ENCODE measurements around the gene C1orf210. TPM values are rescaled to one million over a fixed set of nuclear protein-coding genes. Genes with fewer than 3 reads are reported as not detected.

C1orf210 gene
- polyA plus RNA-seq, 2 of the 4 experiments (the other 2 are of a cell fraction): not detected

GRCh38 chr1:43311521-43311920 lies 26.1 kb upstream of the C1orf210 start:
- CTCF ChIA-PET: interaction anchor here (0.5 kb wide), 1 partner anchor 58 kb away, joined by 3 read pairs; no protein-coding TSS in a partner anchor
- Histone ChIP-seq H3K27ac (no peak overlapping the region), H3K4me2 (no peak overlapping the region), H3K9me3 (no peaks in the 10 kb centered on the region), H3K4me3 (no peak overlapping the region), H3K4me1 (no peaks in the 10 kb centered on the region)
- no peak for DNase-seq (ENCODE audit: low read depth in 1 of 2, low spot score in 1 of 2)
- POLR2A ChIA-PET: no interaction called here
- FAIRE-seq: no peak
- TF ChIP-seq MAFK (IDR thresholded peaks at IDR 0.05; ENCODE audit: partially characterized antibody) (no peak), HEYL (CRISPR knock-in tag; IDR thresholded peaks at IDR 0.05) (no peak), MYC (IDR thresholded peaks at IDR 0.05; ENCODE audit: borderline replicate concordance, low read length) (no peak), PHF8 (IDR thresholded peaks at IDR 0.05; ENCODE audit: borderline replicate concordance, low read depth) (no peak), BHLHE40 (IDR thresholded peaks at IDR 0.05; ENCODE audit: low read depth, low read length) (no peak), CHD4 (IDR thresholded peaks at IDR 0.05; ENCODE audit: borderline replicate concordance) (no peak), BCL3 (IDR thresholded peaks at IDR 0.05) (no peak), TP53 (CRISPR knock-in tag; IDR thresholded peaks at IDR 0.05) (no peak), SREBF2 (IDR thresholded peaks at IDR 0.05) (no peak), POLR2A (IDR thresholded peaks at IDR 0.05; ENCODE audit: low read length) (no peak), CEBPB (IDR thresholded peaks at IDR 0.05) (no peak), PBX3 (IDR thresholded peaks at IDR 0.05) (no peak), GATA3 (IDR thresholded peaks at IDR 0.05; ENCODE audit: borderline replicate concordance) (no peak), E2F6 (IDR thresholded peaks at IDR 0.05; ENCODE audit: borderline replicate concordance, low read depth) (no peak), EHMT2 (IDR thresholded peaks at IDR 0.05; ENCODE audit: low read depth) (no peak), NPAS2 (CRISPR knock-in tag; IDR thresholded peaks at IDR 0.05; ENCODE audit: borderline replicate concordance) (no peak), CBX8 (IDR thresholded peaks at IDR 0.05) (no peak)
- ATAC-seq: no peak
- WGBS (ENCODE audit: missing lambda C conversion rate): 63% methylated on average over 9 of the region's 9 CpGs

GRCh38 chr1:43309405-43310025 lies 24.1 kb upstream of the C1orf210 start:
- POLR2A ChIA-PET: no interaction called here

More at GRCh38 chr1:43309405-43310025, 24.1 kb upstream of the C1orf210 start:
- ATAC-seq (no peak; a peak in 1 of 6 replicates), DNase-seq (ENCODE audit: low read depth in 1 of 2, low spot score in 1 of 2) (no peak), FAIRE-seq (no peak)
- no peak overlapping the region for H3K4me3 ChIP-seq
- WGBS (ENCODE audit: missing lambda C conversion rate): 77% methylated on average over 6 of the region's 13 CpGs
- no peaks in the 10 kb centered on the region for H3K9me3 ChIP-seq
- TF ChIP-seq BCL3 (IDR thresholded peaks at IDR 0.05) (no peak), RARB (CRISPR knock-in tag; IDR thresholded peaks at IDR 0.05) (no peak), KDM1A (IDR thresholded peaks at IDR 0.05; ENCODE audit: low read depth) (no peak), ESRRA (IDR thresholded peaks at IDR 0.05; ENCODE audit: borderline replicate concordance, low read length) (no peak), TP53 (CRISPR knock-in tag; IDR thresholded peaks at IDR 0.05) (no peak), NFE2L2 (conservative IDR thresholded peaks at IDR 0.05; ENCODE audit: low read length) (no peak), NR3C1 (IDR thresholded peaks at IDR 0.05) (no peak), EP300 (IDR thresholded peaks at IDR 0.05) (no peak)
- CTCF ChIA-PET: no interaction called here
- no peak overlapping the region for H3K27ac ChIP-seq
- H3K4me1 ChIP-seq: no peaks in the 10 kb centered on the region
- no peak overlapping the region for H3K4me2 ChIP-seq
